Epithelial cell of proximal tubule (primary cell): ENCODE data around the gene KCNQ1. TPM values are rescaled to one million over a fixed set of nuclear protein-coding genes. Genes with fewer than 3 reads are reported as not detected.

Source experiments
- DNase-seq: peaks from one replicate; pipeline ENCODE4 v3.0.0-alpha.2; 2011; ENCODE audit warnings: low read depth
- H3K4me3 ChIP-seq: 2 replicates; pipeline ENCODE4 v1.5.1; 2011; ENCODE audit warnings: low read depth, mild to moderate bottlenecking, low read length
- total RNA-seq: library from RNA; depleted of rRNA; stranded (reverse); fragments of >200 nt; gene quantifications from 2 replicates; pipeline ENCODE4 v1.2.3, GENCODE V29; 2015
- TF ChIP-seq, protein P1 (sequence below): conservative IDR thresholded peaks from 2 replicates; pipeline ENCODE4 v1.5.1; 2012; ENCODE audit warnings: low read depth, mild to moderate bottlenecking, low read length

KCNQ1 gene
- total RNA-seq, 1 donor from 2014 or later, result 0.46 TPM

DNA sequence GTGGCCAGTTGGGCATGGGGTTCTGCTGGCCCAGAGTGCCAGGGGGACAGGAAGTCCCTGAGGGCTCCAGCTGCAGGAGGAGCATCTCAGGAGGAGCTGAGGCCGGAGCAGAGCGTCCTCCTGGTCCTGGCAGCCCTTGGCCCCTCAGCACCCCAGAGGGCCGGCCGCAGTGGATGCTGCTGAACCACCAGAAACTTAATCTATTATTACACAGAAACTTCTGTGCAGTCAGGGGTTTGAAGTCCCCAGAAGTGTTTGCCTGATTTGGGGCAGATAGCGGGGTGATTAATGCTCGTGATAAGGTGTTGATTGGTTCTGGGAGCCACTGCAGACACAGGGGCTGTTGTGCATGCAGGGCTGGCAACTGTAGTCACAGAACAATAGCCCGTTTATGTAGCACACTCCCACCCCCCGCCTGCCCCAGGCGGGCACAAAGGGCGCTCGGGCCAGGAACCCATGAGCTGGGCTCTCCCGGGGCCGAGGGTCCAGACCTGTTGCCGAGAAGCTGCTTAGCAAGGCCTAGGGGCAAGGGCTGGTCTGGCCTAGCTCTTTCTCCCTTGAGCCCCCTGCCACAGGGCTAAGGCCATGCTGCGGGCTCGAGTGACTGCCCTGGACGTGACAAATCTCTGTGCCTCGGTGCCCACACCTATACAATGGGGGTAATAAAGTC lies 284.0 kb downstream of the KCNQ1 start:
- DNase-seq, result no peak
- TF ChIP-seq, protein P1, sequence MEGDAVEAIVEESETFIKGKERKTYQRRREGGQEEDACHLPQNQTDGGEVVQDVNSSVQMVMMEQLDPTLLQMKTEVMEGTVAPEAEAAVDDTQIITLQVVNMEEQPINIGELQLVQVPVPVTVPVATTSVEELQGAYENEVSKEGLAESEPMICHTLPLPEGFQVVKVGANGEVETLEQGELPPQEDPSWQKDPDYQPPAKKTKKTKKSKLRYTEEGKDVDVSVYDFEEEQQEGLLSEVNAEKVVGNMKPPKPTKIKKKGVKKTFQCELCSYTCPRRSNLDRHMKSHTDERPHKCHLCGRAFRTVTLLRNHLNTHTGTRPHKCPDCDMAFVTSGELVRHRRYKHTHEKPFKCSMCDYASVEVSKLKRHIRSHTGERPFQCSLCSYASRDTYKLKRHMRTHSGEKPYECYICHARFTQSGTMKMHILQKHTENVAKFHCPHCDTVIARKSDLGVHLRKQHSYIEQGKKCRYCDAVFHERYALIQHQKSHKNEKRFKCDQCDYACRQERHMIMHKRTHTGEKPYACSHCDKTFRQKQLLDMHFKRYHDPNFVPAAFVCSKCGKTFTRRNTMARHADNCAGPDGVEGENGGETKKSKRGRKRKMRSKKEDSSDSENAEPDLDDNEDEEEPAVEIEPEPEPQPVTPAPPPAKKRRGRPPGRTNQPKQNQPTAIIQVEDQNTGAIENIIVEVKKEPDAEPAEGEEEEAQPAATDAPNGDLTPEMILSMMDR, result no peak
- no peak overlapping the region for H3K4me3 ChIP-seq

DNA sequence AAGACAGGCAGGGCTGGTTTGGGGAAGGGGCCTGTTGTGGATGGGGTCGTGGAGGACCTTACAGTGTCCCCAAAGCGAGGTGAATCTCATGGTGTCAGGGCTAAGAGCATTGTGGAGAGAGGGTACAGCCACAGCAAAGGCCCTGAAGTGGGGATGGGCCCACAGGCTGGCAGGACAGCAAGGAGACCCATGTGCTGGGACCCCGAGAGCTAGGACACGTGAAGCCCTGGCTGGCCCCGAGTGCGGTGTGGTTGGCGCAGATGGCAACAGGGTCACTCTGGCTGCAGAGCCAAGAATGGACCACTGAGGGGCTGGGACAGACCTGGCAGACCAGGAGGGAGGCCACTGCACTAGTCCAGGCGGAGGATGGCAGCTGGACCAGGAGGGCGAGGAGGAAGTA lies 285.0 kb downstream of the KCNQ1 start:
- TF ChIP-seq, protein P1, result no peak
- H3K4me3 ChIP-seq, result no peak overlapping the region
- DNase-seq, result no peak

DNA sequence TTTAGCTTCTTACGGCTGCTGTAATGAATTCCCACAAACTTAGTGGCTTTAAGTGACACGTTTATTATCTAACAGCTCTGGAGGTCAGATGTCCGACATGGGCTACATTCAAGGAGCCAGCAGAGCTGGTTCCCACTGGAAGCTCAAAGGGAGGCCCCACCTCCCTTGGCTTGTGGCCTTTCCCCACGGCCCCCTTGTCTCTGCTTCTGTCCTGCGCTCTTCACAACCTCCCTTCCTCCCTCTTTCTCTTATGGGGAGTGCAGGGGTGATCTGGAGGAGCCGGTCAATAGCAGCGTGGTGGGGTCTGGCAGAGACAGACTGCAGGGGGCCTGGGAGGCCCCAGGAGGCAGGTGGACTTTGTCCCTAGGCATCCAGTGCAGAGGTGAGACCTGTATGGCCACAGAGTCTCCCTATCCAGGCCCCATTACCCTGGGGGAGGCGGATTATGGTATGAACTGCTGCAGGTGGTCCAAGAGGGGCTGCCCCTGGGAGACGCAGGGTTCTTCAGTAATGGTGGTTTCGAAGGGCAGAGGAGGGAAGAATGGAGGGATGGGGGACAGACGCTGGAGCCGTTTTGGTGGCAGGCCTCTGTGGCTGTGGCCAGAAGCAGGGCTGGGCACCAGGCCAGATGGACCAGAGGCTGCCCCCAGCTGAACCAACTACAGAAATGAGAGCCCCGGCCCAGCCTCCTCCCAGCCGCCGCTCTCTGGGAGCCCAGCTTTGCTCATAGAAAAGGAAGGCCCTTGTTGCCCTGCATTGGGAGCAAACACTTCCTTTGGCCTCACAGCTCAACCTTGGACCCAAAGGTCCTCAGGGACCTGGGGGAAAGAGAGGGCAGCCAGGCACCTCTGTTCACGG lies 285.7 kb downstream of the KCNQ1 start:
- no peak for DNase-seq
- TF ChIP-seq, protein P1, result no peak
- H3K4me3 ChIP-seq, result no peak overlapping the region

DNA sequence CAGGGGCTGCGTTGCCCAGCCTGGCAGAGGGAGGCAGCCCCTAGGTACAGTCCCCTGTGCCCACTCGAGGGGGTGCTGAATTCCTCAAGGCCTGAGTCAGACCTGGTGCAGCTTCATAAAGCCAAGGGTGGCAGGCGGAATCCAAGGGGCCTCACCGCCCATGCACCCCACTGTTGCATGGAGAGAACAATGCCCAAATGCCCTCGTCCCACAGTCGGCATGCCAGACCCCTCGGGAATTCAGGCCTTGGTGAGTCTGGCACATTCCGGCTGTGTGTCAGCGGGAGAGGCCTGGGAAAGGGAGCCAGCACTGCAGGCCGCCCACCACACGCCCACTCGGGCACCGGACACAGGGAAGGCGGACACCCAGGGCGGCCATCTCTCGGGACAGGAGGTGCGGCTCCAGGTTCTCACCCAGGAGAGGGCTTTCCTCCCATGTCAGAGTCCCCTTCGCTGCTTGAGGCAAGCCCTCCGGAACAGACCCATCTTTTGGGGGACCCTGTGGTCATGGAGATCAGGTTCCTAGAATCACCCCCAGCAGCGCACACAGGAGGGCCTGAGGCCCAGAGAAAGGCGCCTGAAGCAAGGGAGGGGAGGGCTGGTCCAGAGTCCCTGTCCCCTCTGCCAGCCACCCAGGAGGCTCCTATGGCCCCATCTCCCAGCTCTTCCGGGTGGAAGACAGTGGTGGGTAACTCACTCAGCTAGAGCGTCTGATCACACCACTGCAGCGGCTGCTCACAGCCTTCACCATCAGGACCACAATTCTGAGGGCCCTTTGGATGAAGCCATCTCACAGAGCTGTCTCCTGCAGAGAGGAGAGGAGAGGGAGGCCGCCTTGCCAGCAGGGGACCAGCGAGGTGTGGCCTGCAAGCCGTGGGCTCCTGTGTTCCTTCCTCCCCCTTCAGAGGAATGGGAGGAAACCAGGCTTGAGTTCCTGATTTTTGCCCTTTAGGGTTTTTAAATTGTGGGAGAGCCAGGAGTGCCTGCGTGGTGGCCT lies 286.6 kb downstream of the KCNQ1 start:
- no peak overlapping the region for H3K4me3 ChIP-seq
- no peak for DNase-seq
- TF ChIP-seq, protein P1, result no peak

DNA sequence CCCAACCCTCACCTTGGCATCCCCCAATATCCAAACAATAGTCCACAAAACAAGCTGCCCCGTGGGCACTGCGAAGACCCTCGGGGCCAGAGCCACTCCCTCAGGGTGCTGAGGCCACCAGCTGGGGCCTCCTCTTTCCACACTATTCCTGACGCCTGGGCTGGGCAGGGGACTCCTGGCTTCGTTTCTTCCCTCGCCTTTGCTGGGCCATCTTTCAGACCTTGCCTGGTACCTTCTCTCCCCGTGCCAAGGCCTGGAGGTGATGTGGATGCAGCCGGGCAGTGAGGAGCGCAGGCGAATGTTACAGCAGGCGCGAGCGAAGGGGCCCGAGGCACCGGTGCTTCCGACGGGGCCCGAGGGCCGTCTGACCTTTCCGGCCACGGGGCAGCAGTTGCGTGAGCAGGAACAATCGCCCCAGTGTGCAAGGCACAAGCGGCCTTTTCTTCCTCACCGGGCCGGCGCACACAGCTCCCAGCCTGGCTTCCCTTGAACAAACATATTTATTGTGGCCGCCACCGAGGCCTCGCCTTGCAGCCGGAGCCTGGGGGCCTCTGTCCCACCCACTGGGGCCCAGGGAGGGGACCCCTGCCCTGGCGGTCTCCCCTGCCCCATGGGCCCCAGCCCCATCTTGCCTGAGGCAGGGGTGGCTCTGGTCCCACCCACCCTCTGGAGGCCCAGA lies 287.6 kb downstream of the KCNQ1 start:
- H3K4me3 ChIP-seq, result no peak overlapping the region
- DNase-seq, result no peak
- TF ChIP-seq, protein P1, result no peak
